NCI-H2107 treated with DMSO at 0.1 percent for 48 hours (cell line): Measurements from ENCODE around the gene ZNF358.

ENCODE experiments used
- DNase-seq: peaks from one replicate; lab custom pipeline; 2025; ENCODE audit not compliant: unreplicated experiment; lab: John Stamatoyannopoulos, UW

Gene ZNF358

GRCh38 chr19:7515645-7516151 is at the start of gene ZNF358:
ZNF358 (plus strand) TSS chr19:7516103; CDS start chr19:7519243, 3,140 bp downstream.
- peak; percentile 40 for DNase-seq

- no peak for DNase-seq
Measured at GRCh38 chr19:7467009-7467989, 48.6 kb upstream of the ZNF358 start.

DNA sequence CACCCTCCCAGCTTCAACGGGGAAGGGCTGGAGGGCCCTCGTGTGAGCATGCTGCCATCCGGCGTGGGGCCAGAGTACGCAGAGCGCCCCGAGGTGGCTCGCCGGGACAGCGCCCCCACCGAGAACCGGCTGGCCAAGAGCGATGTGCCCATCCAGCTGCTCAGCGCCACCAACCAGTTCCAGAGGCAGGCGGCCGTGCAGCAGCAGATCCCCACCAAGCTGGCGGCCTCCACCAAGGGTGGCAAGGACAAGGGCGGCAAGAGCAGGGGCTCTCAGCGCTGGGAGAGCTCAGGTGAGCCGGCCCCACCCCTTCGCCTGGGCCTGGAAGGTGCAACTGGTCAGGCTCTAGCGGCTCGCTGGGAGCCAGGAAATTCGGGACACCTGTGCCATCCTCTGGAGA is 47.1 kb upstream of the ZNF358 start:
- no peak for DNase-seq

DNA sequence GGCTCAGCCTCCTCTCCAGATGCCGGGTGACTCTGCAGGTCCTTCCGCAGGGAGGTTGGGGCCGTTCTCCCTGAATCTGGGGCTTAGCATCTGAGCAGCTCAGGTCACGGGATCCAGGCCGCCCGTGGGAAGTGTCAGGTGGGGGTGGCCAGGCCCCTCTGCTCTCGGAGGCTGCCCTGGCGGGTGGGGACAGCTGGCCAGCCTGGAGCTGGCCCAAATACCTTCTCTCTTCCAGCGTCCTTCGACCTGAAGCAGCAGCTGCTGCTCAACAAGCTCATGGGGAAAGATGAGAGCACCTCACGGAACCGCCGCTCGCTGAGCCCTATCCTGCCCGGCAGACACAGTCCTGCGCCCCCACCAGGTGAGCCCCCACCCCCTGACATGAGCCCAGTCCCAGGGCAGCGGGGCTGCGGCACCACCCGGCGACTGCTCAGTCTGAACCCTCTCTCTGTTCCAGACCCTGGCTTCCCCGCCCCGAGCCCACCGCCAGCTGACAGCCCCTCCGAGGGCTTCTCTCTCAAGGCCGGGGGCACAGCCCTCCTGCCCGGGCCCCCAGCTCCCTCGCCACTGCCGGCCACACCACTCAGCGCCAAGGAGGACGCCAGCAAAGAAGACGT is 46.1 kb upstream of the ZNF358 start:
- no peak for DNase-seq

GRCh38 chr19:7470540-7471305 is 45.2 kb upstream of the ZNF358 start:
- DNase-seq, result no peak

DNA sequence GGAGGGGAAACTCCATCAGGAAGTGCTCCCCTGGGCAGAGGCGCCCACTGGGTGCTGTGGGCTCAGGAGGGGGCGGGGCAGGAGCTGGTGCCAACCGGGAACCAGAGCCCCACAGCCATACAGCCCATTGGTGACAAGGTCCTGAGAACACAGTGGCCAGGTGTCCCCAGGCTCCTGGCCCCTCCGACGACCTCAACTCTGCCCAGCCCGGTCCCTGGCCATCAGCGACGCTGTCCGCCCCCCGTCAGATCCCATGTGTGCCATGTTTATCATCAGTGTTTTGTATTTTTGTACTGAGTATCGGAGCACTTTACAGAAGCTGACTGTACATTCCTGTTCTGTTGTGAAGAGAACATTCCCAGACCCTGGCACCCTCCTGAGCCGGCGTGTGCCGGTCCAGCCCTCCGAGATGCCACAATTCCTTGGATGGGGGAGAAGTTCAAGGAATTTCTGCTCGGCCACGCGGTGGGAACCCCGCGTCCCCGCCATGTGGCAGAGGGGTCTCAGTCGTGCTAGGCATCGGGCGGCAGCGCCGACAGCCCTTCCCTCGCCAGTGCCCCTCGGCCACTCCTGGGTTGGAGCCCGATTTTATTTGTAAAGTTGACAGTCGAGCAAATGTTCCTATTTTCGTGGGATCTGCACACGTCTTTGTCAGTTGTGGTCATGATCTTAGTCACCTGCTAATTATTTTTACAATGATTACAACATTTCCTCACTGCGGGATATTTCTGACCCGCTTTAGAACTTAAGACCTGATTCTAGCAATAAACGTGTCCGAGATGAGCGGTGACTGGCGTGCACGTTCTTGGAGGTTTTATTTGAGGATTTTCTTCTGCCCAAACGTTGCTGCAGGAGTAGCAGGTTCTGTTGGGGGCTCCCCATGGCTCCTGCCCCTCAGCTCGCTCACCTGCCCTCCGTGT is 43.9 kb upstream of the ZNF358 start:
- DNase-seq, result no peak

DNA sequence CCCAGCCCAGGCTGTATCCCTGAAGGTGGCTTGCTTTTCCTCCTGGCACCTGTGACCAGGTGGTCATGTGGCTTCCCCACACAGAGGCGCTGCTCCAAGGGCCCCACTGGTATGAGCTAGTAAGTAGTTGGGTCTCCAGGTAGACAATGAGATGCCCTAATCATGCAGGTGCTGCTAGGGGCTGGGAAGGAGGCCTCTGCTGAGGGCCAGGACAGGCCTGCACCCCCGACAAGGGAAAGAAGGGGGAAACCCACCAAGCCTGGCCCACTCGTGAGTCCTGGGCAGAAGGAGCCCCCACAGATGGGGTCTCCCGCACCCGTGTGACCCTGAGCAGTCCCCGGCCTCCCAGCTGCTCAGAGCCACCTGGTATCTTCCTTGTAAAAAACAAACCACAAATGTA is 40.2 kb upstream of the ZNF358 start:
- DNase-seq, result no peak

DNA sequence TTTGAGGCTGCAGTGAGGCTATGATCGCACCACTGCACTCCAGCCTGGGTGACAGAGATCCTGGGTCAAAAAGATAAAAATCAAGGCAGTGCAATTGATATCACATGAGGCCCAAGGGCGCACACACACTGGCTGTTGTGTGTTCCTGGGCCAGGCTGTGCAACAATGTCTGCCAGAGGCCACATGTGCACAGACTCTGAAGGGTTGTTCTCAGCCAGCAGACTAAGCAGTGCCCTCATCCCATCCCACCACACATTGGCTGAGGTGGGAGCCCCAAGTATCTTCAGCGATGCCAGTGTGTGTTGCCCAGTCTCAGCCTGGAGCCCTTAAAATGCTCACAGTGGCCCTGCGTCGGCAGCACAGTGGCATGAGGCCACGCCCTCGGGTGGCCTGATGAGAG is 39.7 kb upstream of the ZNF358 start:
- no peak for DNase-seq

GRCh38 chr19:7476777-7477494 is 39.0 kb upstream of the ZNF358 start:
- DNase-seq, result no peak

DNA sequence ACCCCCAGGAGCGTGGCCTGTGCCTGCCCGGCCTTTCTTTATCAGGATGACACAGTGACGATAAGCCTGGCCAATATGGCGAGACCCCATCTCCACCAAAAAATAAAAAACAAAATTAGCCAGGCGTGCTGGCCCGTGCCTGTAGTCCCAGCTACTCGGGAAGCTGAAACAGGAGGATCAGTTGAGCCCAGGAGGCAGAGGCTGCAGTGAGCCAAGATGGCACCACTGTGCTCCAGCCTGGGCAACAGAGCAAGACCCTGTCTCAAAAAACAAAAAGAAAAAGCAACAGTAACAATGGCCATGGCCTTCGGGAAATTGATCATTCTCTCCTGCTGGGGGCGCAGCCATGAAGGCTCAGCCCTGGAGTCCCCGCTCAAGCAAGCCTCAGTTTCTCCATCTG is 38.1 kb upstream of the ZNF358 start:
- DNase-seq, result no peak

DNA sequence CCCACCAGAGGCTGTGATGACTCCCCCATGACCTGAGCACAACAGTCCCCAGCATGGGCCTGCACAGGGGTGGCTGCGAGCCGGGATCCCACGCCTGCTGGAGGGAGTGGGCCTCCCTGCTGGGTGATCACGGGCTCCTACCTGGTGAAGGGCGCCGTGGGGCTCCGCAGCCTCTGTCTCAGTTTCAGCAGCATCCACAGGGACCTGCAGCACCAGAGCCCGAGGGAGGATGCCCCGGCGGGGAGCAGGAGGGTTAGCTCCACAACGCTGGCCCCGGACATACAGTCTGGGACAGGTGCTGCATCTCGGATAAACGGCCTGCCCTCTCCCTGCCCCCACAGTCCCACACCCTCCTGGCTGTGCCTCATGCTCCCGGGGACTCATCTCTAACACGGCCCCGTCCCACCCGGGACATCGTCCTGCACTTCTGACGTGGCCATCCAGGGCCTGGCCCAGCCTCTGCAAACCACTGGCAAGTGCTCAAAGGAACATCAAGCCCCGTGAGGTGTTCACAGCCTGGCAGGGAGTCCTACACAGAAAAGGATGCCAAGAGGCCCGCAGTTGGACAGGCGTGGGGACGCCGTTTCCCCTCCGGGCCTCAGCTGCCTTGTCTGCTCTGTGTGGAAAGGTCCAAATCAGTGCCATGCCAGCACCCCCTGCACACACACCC is 37.6 kb upstream of the ZNF358 start:
- DNase-seq, result no peak

GRCh38 chr19:7478843-7479227 is 37.1 kb upstream of the ZNF358 start:
- DNase-seq, result no peak

DNA sequence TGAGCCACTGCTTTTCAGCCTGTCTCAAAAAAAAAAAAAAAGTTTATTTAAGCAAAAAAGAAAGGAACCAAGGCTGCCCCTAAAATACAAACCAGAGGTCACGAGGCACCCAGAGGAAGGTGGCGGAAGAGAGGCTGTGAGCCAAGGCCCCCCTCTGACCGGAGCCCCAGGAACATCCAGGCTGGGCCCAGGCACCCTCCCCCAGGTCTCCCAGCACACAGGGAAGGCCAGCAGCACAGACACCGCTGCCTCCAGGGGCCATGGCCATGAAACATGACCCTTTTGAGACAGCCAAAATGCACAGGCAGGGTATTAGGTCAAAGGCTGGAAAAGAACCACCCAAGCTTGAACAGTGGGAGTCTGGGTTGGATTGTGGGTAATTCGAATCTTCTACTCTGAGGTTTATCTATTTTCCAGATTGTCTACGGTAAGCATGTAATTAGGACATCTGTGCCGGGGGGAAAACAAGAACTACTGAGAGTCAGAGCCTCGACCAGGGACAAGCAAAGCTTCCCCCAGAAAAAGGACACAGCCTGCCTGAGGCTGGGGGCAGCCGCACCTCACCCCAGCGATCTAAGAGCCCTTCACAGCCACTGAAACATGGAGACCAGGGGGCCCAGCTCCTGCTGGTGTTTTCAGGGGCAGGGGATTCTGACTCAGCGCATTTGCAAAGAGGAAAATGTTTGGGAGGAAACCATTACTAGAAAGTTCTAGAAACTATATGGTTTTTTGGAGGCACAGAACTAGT is 35.5 kb upstream of the ZNF358 start:
- DNase-seq, result no peak

GRCh38 chr19:7480970-7481255 is 35.0 kb upstream of the ZNF358 start:
- no peak for DNase-seq

DNA sequence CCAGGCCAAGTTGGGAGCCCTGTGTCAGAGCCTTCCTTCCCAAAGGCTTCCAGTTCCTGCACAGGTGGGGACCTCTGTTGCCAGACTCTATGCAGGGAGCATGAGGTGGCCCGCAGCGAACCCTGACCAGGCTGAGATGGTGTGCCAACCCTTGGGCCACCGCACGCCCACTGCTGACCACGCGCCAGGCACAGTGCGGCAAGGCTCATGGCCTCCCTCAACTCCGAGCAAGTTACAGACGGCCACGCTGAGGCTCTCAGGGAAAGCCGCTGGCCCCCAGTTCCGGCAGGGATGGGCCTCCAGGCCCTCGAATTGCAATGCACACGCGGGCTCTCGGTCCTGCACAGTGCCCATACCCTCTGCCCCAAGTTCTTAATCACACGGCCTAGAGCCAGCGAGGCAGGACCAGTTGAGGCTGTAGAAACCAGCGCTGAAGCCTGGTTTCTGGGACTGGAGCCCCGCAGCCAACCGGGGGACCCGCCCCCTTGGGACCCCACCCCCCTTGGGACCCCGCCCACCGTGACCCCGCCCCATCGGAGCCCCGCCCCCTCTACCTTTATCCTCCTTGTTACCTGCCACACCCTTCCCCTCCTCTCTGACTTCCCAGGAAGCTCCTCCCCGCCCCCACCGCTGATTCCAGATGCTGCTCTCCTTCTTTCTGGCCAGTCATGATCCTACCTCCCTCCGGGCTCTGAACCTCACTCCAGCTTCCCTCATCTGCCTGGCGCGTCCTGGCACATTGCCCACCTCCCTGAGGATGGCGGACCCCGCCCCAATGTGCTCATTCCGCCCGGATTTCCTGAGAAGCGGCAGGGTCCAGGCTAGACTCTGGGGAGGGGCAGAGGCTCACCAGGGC is 33.1 kb upstream of the ZNF358 start:
- no peak for DNase-seq

- no peak for DNase-seq
Measured at GRCh38 chr19:7483720-7484201, 32.1 kb upstream of the ZNF358 start.

GRCh38 chr19:7486923-7487322 is 29.0 kb upstream of the ZNF358 start:
- no peak for DNase-seq
